Tibial nerve (tissue), 4 donors: ENCODE measurements around the gene ARHGEF4. TPM values are rescaled to one million over a fixed set of nuclear protein-coding genes. Genes with fewer than 3 reads are reported as not detected.

Experiments used
- DNase-seq, 2 donors: peaks; one replicate each; pipeline ENCODE4 v3.0.0-alpha.2; 2019; ENCODE audit warnings: low spot score in 2 of 2
- H3K27ac ChIP-seq, 4 donors: fragments of 200-600 bp; sonication (generic) in 3 of 4; one replicate each; pipeline ENCODE4 v1.5.1; 2017 to 2019; ENCODE audit warnings: mild to moderate bottlenecking in 1 of 4
- H3K27me3 ChIP-seq, 2 donors: fragments of 200-600 bp; sonication (generic) in 1 of 2; one replicate each; pipeline versions ENCODE4 v1.5.1 to v1.6.0; 2017 to 2019
- H3K36me3 ChIP-seq, 3 donors: fragments of 200-600 bp; sonication (generic); one replicate each; pipeline ENCODE4 v1.5.1; 2018 to 2019
- H3K4me1 ChIP-seq, 4 donors: fragments of 200-600 bp; sonication (generic) in 3 of 4; one replicate each; pipeline ENCODE4 v1.5.1; 2017 to 2019
- H3K4me3 ChIP-seq, 4 donors: fragments of 200-600 bp; sonication (generic) in 3 of 4; one replicate each; pipeline ENCODE4 v1.5.1; 2017 to 2019; ENCODE audit warnings: mild to moderate bottlenecking in 1 of 4, moderate library complexity in 1 of 4
- H3K9me3 ChIP-seq, 4 donors: fragments of 200-600 bp; sonication (generic) in 3 of 4; one replicate each; pipeline ENCODE4 v1.5.1; 2017 to 2019
- CTCF ChIP-seq, 5 experiments: fragments of 200-600 bp in 3 of 5; fragments of 450-650 bp in 2 of 5; sonication (generic) in 3 of 5; IDR thresholded peaks; one replicate each; pipeline ENCODE4 v1.5.1; 2016 to 2019; ENCODE audit warnings: antibody characterized with exemption in 5 of 5, mild to moderate bottlenecking in 3 of 5, moderate library complexity in 2 of 5
- EP300 ChIP-seq, 2 donors: sonication (generic); formaldehyde crosslinking; IDR thresholded peaks; one replicate each; pipeline ENCODE4 v1.6.1; 2017; ENCODE audit warnings: antibody characterized with exemption in 2 of 2, mild to moderate bottlenecking in 1 of 2
- POLR2A ChIP-seq, 2 donors: fragments of 450-650 bp; IDR thresholded peaks; one replicate each; pipeline ENCODE4 v1.6.1; 2017; ENCODE audit warnings: antibody characterized with exemption in 2 of 2, mild to moderate bottlenecking in 2 of 2, moderate library complexity in 2 of 2
- WGBS, 2 donors: methylation state at CpG; one replicate each; pipeline ENCODE4 v1.1.5; 2018; 5-methylcytosine and 5-hydroxymethylcytosine counted together
- total RNA-seq, 4 donors: library from RNA; depleted of rRNA; stranded (reverse); fragments of >200 nt; gene quantifications; one replicate each; pipeline ENCODE4 v1.1.0, GENCODE V29; 2016

The ARHGEF4 gene
- total RNA-seq, 4 donors from 2014 or later, result 16.3 to 50.7 (median 23.3) TPM

DNA sequence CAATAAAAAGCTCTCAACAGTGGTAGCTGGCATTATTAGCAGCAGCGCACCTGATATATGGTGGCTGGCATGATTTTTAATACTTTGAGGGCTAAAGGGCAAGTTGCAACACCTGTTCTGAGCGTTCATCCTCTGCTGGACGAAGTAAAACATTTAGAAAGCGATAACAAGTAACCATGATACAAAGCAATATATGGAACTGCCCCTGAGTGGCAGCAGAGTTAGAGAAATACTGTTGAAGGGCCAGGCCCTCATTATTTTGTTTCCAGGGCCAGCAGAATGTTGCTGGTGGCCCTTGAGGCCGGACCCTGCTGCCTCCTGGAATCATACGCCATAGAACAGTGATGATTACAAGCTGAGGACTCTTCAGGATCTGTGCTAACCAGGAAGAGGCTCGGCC is 47.8 kb downstream of the ARHGEF4 start:
- TF ChIP-seq EP300 (IDR thresholded peaks at IDR 0.05), result no peak
- TF ChIP-seq POLR2A (IDR thresholded peaks at IDR 0.05), result no peak
- TF ChIP-seq CTCF (IDR thresholded peaks at IDR 0.05), result no peak
- Histone ChIP-seq H3K9me3 (no peaks in the 10 kb centered on the region), H3K4me3 (no peak overlapping the region), H3K27me3 (no peaks in the 10 kb centered on the region), H3K36me3 (no peaks in the 10 kb centered on the region), H3K4me1 (no peaks in the 10 kb centered on the region), H3K27ac (no peak overlapping the region)
- no peak for DNase-seq
- 73 to 79% methylated on average over 7 of the region's 7 CpGs for WGBS, 2 donors

DNA sequence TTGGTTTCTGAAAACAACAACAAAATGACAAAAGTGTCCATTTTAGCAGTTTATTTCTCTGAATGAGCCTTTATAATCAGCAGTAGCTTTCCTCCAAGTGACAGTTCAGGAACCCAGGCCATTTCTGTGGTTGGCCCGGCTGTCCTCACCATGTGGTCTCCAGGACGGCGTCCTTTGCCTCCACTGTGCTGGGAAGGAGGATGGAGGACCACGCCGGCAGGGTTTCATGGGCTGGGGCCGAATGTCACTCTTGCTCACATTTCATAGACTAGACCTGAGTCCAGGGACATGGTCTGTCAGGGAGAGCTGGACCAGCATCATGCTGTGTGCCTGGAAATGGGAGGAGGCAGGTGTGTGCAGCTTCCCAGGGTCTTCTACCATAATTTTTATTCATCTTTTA is 50.9 kb downstream of the ARHGEF4 start:
- no peak overlapping the region for H3K27ac ChIP-seq
- no peak for DNase-seq
- no peaks in the 10 kb centered on the region for H3K27me3 ChIP-seq
- H3K36me3 ChIP-seq, result no peaks in the 10 kb centered on the region
- H3K4me1 ChIP-seq, result no peaks in the 10 kb centered on the region
- no peaks in the 10 kb centered on the region for H3K9me3 ChIP-seq
- no peak for TF ChIP-seq EP300 (IDR thresholded peaks at IDR 0.05)
- TF ChIP-seq POLR2A (IDR thresholded peaks at IDR 0.05), result no peak
- TF ChIP-seq CTCF (IDR thresholded peaks at IDR 0.05), result no peak
- WGBS, 2 donors, result 88 to 91% methylated on average over 6 of the region's 6 CpGs
- no peak overlapping the region for H3K4me3 ChIP-seq

DNA sequence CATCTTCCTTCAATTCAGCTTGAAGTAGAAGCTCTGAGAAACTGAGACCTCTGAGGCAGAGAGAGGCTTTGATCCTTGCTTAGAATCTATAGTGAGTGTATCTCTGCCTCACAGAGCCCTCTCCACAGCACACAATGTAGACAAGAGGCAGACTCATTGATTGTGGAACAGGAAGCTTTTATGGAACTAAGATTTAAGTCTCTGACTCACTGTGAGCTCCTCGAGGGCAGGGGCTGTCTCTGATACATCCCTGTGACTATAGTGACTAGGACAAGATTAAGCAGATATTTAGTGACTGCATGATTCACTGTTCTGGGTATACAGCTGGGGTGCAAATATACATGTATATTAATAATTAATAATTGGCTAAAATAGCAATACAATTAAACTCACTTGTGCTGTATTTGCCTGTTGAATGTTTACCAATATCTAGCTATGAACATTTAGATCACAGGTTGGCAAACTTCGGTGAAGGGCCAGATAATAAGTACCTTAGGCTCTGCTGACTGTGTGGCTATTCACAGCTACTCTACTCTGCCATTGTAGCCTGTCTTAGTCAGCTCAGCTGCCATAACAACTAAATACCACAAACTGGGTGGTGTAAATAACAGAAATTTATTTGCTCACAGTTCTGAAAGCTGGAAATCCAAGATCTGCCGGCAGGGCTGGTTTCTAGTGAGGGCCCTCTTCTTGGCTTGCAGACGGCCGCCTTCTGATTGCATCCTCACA is 54.4 kb downstream of the ARHGEF4 start:
- H3K27me3 ChIP-seq, result no peaks in the 10 kb centered on the region
- WGBS, 2 donors, result 80 to 81% methylated on average over 5 of the region's 5 CpGs
- H3K9me3 ChIP-seq, result no peaks in the 10 kb centered on the region
- no peaks in the 10 kb centered on the region for H3K36me3 ChIP-seq
- no peak overlapping the region for H3K4me3 ChIP-seq
- no peaks in the 10 kb centered on the region for H3K4me1 ChIP-seq
- TF ChIP-seq EP300 (IDR thresholded peaks at IDR 0.05) (no peak), POLR2A (IDR thresholded peaks at IDR 0.05) (no peak), CTCF (IDR thresholded peaks at IDR 0.05) (no peak)
- H3K27ac ChIP-seq, result no peak overlapping the region
- DNase-seq, result no peak

DNA sequence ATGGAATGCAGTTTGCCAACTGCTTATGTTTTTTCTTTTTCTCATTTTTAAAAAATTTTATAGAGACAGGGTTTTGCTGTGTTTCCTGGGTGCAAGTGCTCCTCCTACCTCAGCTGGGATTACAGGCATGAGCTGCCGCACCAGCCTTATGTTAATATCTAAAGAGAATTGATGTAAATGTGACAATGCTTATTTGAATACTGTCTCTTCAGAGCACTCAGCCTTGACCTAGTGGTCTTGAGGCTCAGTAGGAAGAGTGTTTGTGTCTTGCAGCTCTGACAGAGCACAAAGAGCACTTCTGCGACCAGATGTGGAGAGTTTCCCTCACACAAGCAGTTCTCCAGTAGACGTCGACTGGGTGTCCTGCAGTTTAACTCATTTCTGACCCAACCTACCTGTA is 55.3 kb downstream of the ARHGEF4 start:
- no peak for TF ChIP-seq EP300 (IDR thresholded peaks at IDR 0.05)
- no peak for TF ChIP-seq CTCF (IDR thresholded peaks at IDR 0.05)
- no peak for TF ChIP-seq POLR2A (IDR thresholded peaks at IDR 0.05)
- 36 to 46% methylated on average over 4 of the region's 4 CpGs for WGBS, 2 donors
- Histone ChIP-seq H3K9me3 (no peaks in the 10 kb centered on the region), H3K27me3 (no peaks in the 10 kb centered on the region), H3K36me3 (no peaks in the 10 kb centered on the region), H3K27ac (no peak overlapping the region), H3K4me3 (no peak overlapping the region), H3K4me1 (no peaks in the 10 kb centered on the region)
- no peak for DNase-seq

- H3K4me1 ChIP-seq, result no peaks in the 10 kb centered on the region
- H3K9me3 ChIP-seq, result no peaks in the 10 kb centered on the region
- no peak overlapping the region for H3K4me3 ChIP-seq
- TF ChIP-seq POLR2A (IDR thresholded peaks at IDR 0.05) (no peak), CTCF (IDR thresholded peaks at IDR 0.05) (no peak), EP300 (IDR thresholded peaks at IDR 0.05) (no peak)
- no peaks in the 10 kb centered on the region for H3K36me3 ChIP-seq
- no peak for DNase-seq
- WGBS, 2 donors, result 92 to 93% methylated on average over 18 of the region's 18 CpGs
- no peak overlapping the region for H3K27ac ChIP-seq
- H3K27me3 ChIP-seq, result no peaks in the 10 kb centered on the region
Observed at GRCh38 chr2:130892793-130893785, 56.4 kb downstream of the ARHGEF4 start.
